MM.1S (cell line): ENCODE results near the gene PARD3.

Source experiments
- DNase-seq: peaks from one replicate; pipeline ENCODE4 v3.0.0-alpha.2; 2015
- H2AFZ ChIP-seq: fragments of 300-600 bp; sonication (generic); 2 replicates; pipeline ENCODE4 v1.6.0; 2016; ENCODE audit warnings: antibody characterized with exemption, low read length
- H3F3A ChIP-seq: fragments of 300-600 bp; sonication (generic); 2 replicates; pipeline ENCODE4 v1.6.1; 2016; ENCODE audit warnings: mild to moderate bottlenecking, antibody characterized with exemption, low read length, moderate library complexity, mixed read lengths; ENCODE audit not compliant: insufficient read depth
- H3K27ac ChIP-seq: fragments of 300-600 bp; sonication (generic); 2 replicates; pipeline ENCODE4 v1.5.1; 2016; ENCODE audit warnings: mild to moderate bottlenecking, low read length
- H3K27me3 ChIP-seq: fragments of 300-600 bp; sonication (generic); replicated peaks from 2 replicates; pipeline ENCODE4 v1.6.0; 2016; ENCODE audit warnings: low read length; ENCODE audit not compliant: insufficient read depth
- H3K36me3 ChIP-seq: fragments of 300-600 bp; sonication (generic); replicated peaks from 2 replicates; pipeline ENCODE4 v1.6.1; 2016; ENCODE audit warnings: mild to moderate bottlenecking, low read length, mixed read lengths; ENCODE audit not compliant: insufficient read depth
- H3K4me1 ChIP-seq: fragments of 300-600 bp; sonication (generic); 2 replicates; pipeline ENCODE4 v1.6.1; 2016; ENCODE audit warnings: low read length, mixed read lengths
- H3K4me2 ChIP-seq: fragments of 300-600 bp; sonication (generic); 2 replicates; pipeline ENCODE4 v1.6.0; 2016; ENCODE audit warnings: low read depth, low read length
- H3K4me3 ChIP-seq: fragments of 300-600 bp; sonication (generic); 2 replicates; pipeline ENCODE4 v1.5.1; 2016; ENCODE audit warnings: low read length, mixed read lengths
- H3K79me2 ChIP-seq: fragments of 300-600 bp; sonication (generic); 2 replicates; pipeline ENCODE4 v1.6.1; 2016; ENCODE audit warnings: mixed run types, low read length, mixed read lengths
- H3K9ac ChIP-seq: fragments of 300-600 bp; sonication (generic); 2 replicates; pipeline ENCODE4 v1.6.1; 2016; ENCODE audit warnings: low read length, mixed read lengths
- H3K9me2 ChIP-seq: fragments of 300-600 bp; sonication (generic); replicated peaks from 2 replicates; pipeline ENCODE4 v1.6.1; 2016; ENCODE audit warnings: mild to moderate bottlenecking, low read length, mixed read lengths; ENCODE audit not compliant: insufficient read depth
- H3K9me3 ChIP-seq: fragments of 300-600 bp; sonication (generic); replicated peaks from 2 replicates; pipeline ENCODE4 v1.6.1; 2016; ENCODE audit warnings: mild to moderate bottlenecking, low read length, mixed read lengths; ENCODE audit not compliant: insufficient read depth
- H4K20me1 ChIP-seq: fragments of 300-600 bp; sonication (generic); 2 replicates; pipeline ENCODE4 v1.6.1; 2016; ENCODE audit warnings: mild to moderate bottlenecking, low read length, moderate library complexity, mixed read lengths; ENCODE audit not compliant: insufficient read depth
- CTCF ChIP-seq: fragments of 300-600 bp; sonication (generic); IDR thresholded peaks from 2 replicates; pipeline ENCODE4 v1.5.1; 2016; ENCODE audit warnings: antibody characterized with exemption, low read length, mixed read lengths
- EZH2 ChIP-seq: fragments of 300-600 bp; sonication (generic); optimal IDR thresholded peaks from 2 replicates; pipeline ENCODE3; 2017; ENCODE audit warnings: low read depth, mild to moderate bottlenecking, antibody characterized with exemption, low read length, mixed read lengths
- EZH2phosphoT487 ChIP-seq: fragments of 300-600 bp; sonication (generic); IDR thresholded peaks from 2 replicates; pipeline ENCODE4 v1.6.1; 2018; ENCODE audit warnings: antibody characterized with exemption, low read length

Gene PARD3

GRCh38 chr10:34585422-34586112 is 229.5 kb downstream of the PARD3 start:
- Histone ChIP-seq H3K4me3 (no peak overlapping the region), H3K4me1 (no peaks in the 10 kb centered on the region), H3K27me3 (no peaks in the 10 kb centered on the region), H3K9me3 (no peaks in the 10 kb centered on the region), H3K79me2 (peaks cover 72% of the 10 kb centered on the region), H4K20me1 (peaks cover 4% of the 10 kb centered on the region; the same call in 1 of the 2 replicates), H3K27ac (no peak overlapping the region), H3K4me2 (no peak overlapping the region), H3K9me2 (no peaks in the 10 kb centered on the region), H3K9ac (no peak overlapping the region), H2AFZ (no peak overlapping the region), H3K36me3 (no peaks in the 10 kb centered on the region), H3F3A (no peaks in the 10 kb centered on the region)
- TF ChIP-seq EZH2phosphoT487 (no peak), CTCF (no peak), EZH2 (no peak)
- no peak for DNase-seq

GRCh38 chr10:34584164-34584563 is 230.9 kb downstream of the PARD3 start:
- H3F3A ChIP-seq = no peaks in the 10 kb centered on the region
- peaks cover 4% of the 10 kb centered on the region; the same call in 1 of the 2 replicates for H4K20me1 ChIP-seq
- H3K27ac ChIP-seq = no peak overlapping the region
- no peak overlapping the region for H2AFZ ChIP-seq
- no peaks in the 10 kb centered on the region for H3K9me2 ChIP-seq
- H3K27me3 ChIP-seq = no peaks in the 10 kb centered on the region
- no peak for TF ChIP-seq EZH2
- TF ChIP-seq EZH2phosphoT487 = no peak
- TF ChIP-seq CTCF = no peak
- H3K9me3 ChIP-seq = no peaks in the 10 kb centered on the region
- no peak overlapping the region for H3K4me3 ChIP-seq
- H3K79me2 ChIP-seq = peaks cover 62% of the 10 kb centered on the region
- no peak for DNase-seq
- H3K4me1 ChIP-seq = no peaks in the 10 kb centered on the region
- no peak overlapping the region for H3K9ac ChIP-seq
- H3K4me2 ChIP-seq = no peak overlapping the region
- no peaks in the 10 kb centered on the region for H3K36me3 ChIP-seq

GRCh38 chr10:34581801-34582532 is 233.1 kb downstream of the PARD3 start:
- no peak for DNase-seq
- no peak overlapping the region for H3K27ac ChIP-seq
- peaks cover 54% of the 10 kb centered on the region for H3K79me2 ChIP-seq
- H3K36me3 ChIP-seq = no peaks in the 10 kb centered on the region
- H3K4me3 ChIP-seq = no peak overlapping the region
- no peak overlapping the region for H2AFZ ChIP-seq
- H3K4me1 ChIP-seq = no peaks in the 10 kb centered on the region
- no peaks in the 10 kb centered on the region for H3F3A ChIP-seq
- H3K9me3 ChIP-seq = no peaks in the 10 kb centered on the region
- no peaks in the 10 kb centered on the region for H3K9me2 ChIP-seq
- no peak overlapping the region for H3K4me2 ChIP-seq
- peaks cover 4% of the 10 kb centered on the region; the same call in 1 of the 2 replicates for H4K20me1 ChIP-seq
- no peak overlapping the region for H3K9ac ChIP-seq
- TF ChIP-seq EZH2 (no peak), CTCF (no peak), EZH2phosphoT487 (no peak)
- no peaks in the 10 kb centered on the region for H3K27me3 ChIP-seq
